GM12878 (cell line): ENCODE data around the gene CACNA2D3. TPM values are rescaled to one million over a fixed set of nuclear protein-coding genes. Genes with fewer than 3 reads are reported as not detected.

ENCODE experiments used
- ATAC-seq: fragments of 200-7000 bp; cut with Tn5 transposase; 3 replicates; pipeline ENCODE4 v1.9.1; 2020; ENCODE audit warnings: mild to moderate bottlenecking, moderate library complexity
- BruUV-seq: library from RNA; stranded (reverse); fragments of 400-500 nt; replicated peaks from 2 replicates; lab custom pipeline; 2021; lab: Mats Ljungman, UMichigan
- CTCF ChIA-PET: fragments of 300-600 bp; sonication (Branson Sonifier 250); formaldehyde crosslinking; extraction: SDS; loops from one replicate; lab custom pipeline; 2021; ENCODE audit warnings: inconsistent platforms; lab: Yijun Ruan, JAX
- POLR2A ChIA-PET: fragments of 350-600 bp; formaldehyde crosslinking; extraction: SDS; loops from one replicate; lab custom pipeline; 2021; ENCODE audit warnings: inconsistent platforms; lab: Charles Lee
- RAD21 ChIA-PET: fragments of 300-600 bp; sonication (Branson Sonifier 250); formaldehyde crosslinking; loops from one replicate; lab custom pipeline; 2023; ENCODE audit warnings: antibody characterized with exemption; ENCODE audit not compliant: unreplicated experiment; lab: Charles Lee
- SMC1A ChIA-PET: fragments of 300-600 bp; sonication (Branson Sonifier 250); formaldehyde crosslinking; loops from one replicate; lab custom pipeline; 2023; ENCODE audit not compliant: unreplicated experiment, uncharacterized antibody; lab: Charles Lee
- DNase-seq: peaks from one replicate; pipeline ENCODE4 v3.0.0-alpha.2; 2011; ENCODE audit warnings: low read depth, low spot score
- FAIRE-seq: peaks from 3 replicates; lab custom pipeline; 2011; peaks lifted over from hg19 to GRCh38; lab: Jason Lieb, UNC
- H2AFZ ChIP-seq: 2 replicates; pipeline ENCODE4 v1.6.0; 2011; ENCODE audit warnings: low read depth, low read length, control low read depth; ENCODE audit not compliant: control insufficient read depth
- H3K27ac ChIP-seq: 2 replicates; pipeline ENCODE4 v1.5.1; 2011; ENCODE audit warnings: control low read depth; ENCODE audit not compliant: control insufficient read depth, insufficient read depth
- H3K27me3 ChIP-seq, 2 experiments: replicated peaks in 1 of 2; 2 replicates each; pipeline versions ENCODE4 v1.6.0 to v1.6.1; 2011; ENCODE audit warnings: low read length in 1 of 2; ENCODE audit not compliant: control insufficient read depth in 2 of 2, insufficient read depth in 2 of 2
- H3K36me3 ChIP-seq, 2 experiments: 2 replicates each; pipeline ENCODE4 v1.5.1; 2011; ENCODE audit warnings: low read length in 1 of 2; ENCODE audit not compliant: control insufficient read depth in 2 of 2, insufficient read depth in 2 of 2
- H3K4me1 ChIP-seq: 2 replicates; pipeline ENCODE4 v1.6.1; 2011; ENCODE audit warnings: mild to moderate bottlenecking, low read length, moderate library complexity, mixed read lengths; ENCODE audit not compliant: control insufficient read depth, insufficient read depth
- H3K4me2 ChIP-seq: 2 replicates; pipeline ENCODE4 v1.6.0; 2011; ENCODE audit warnings: control low read depth; ENCODE audit not compliant: control insufficient read depth, insufficient read depth
- H3K4me3 ChIP-seq: fragments of 200-600 bp; sonication (generic); 2 replicates; pipeline ENCODE4 v1.5.1; 2016
- H3K79me2 ChIP-seq: 2 replicates; pipeline ENCODE4 v1.6.0; 2011; ENCODE audit warnings: low read length; ENCODE audit not compliant: control insufficient read depth, insufficient read depth
- H3K9ac ChIP-seq: 2 replicates; pipeline ENCODE4 v1.8.0; 2011; ENCODE audit warnings: low read length, control low read depth, mixed read lengths; ENCODE audit not compliant: control insufficient read depth, insufficient read depth
- H3K9me3 ChIP-seq: replicated peaks from 3 replicates; pipeline ENCODE4 v1.5.1; 2011; ENCODE audit warnings: mild to moderate bottlenecking, low read length; ENCODE audit not compliant: control insufficient read depth, insufficient read depth
- H4K20me1 ChIP-seq: 2 replicates; pipeline ENCODE4 v1.6.0; 2011; ENCODE audit not compliant: control insufficient read depth, insufficient read depth
- ELK1 ChIP-seq: IDR thresholded peaks from 2 replicates; pipeline ENCODE4 v1.6.1; 2012; ENCODE audit warnings: low read depth, low read length, improper control_type of control experiment
- EZH2 ChIP-seq: IDR thresholded peaks from 2 replicates; pipeline ENCODE4 v1.6.1; 2012; ENCODE audit warnings: low read depth, mild to moderate bottlenecking, control low read depth, inconsistent platforms, low read length, borderline replicate concordance; ENCODE audit not compliant: control insufficient read depth
- HCFC1 ChIP-seq: fragments of 150-350 bp; IDR thresholded peaks from 2 replicates; pipeline ENCODE4 v1.6.1; 2014; ENCODE audit warnings: low read length
- IRF5 ChIP-seq: fragments of 450-650 bp; IDR thresholded peaks from 2 replicates; pipeline ENCODE4 v1.6.1; 2017; ENCODE audit warnings: borderline replicate concordance
- NFIC ChIP-seq: IDR thresholded peaks from 2 replicates; pipeline ENCODE4 v1.6.1; 2012; ENCODE audit warnings: low read depth, mild to moderate bottlenecking, inconsistent platforms, low read length, moderate library complexity
- NR2C2 ChIP-seq: IDR thresholded peaks from 2 replicates; pipeline ENCODE4 v1.6.1; 2011; ENCODE audit warnings: borderline replicate concordance, low read depth; ENCODE audit not compliant: control insufficient read depth, insufficient read length
- POLR2AphosphoS2 ChIP-seq: IDR thresholded peaks from 2 replicates; pipeline ENCODE4 v1.6.1; 2011; ENCODE audit warnings: low read depth, mild to moderate bottlenecking, low read length, improper control_type of control experiment, moderate library complexity
- RAD21 ChIP-seq: IDR thresholded peaks from 2 replicates; pipeline ENCODE4 v1.6.1; 2011; ENCODE audit warnings: mild to moderate bottlenecking, low read depth, low read length, moderate library complexity; ENCODE audit not compliant: insufficient read depth
- RBBP5 ChIP-seq: fragments of 200-600 bp; sonication (generic); conservative IDR thresholded peaks from 2 replicates; pipeline ENCODE4 v1.6.1; 2016
- RELB ChIP-seq: fragments of 450-650 bp; IDR thresholded peaks from 2 replicates; pipeline ENCODE4 v1.6.1; 2017; ENCODE audit warnings: low read depth, mild to moderate bottlenecking, moderate library complexity
- SUZ12 ChIP-seq: fragments of 200-600 bp; sonication (generic); IDR thresholded peaks from one replicate; pipeline ENCODE4 v1.6.1; 2018; ENCODE audit warnings: antibody characterized with exemption, mild to moderate bottlenecking; ENCODE audit not compliant: unreplicated experiment
- TCF12 ChIP-seq: IDR thresholded peaks from 2 replicates; pipeline ENCODE4 v1.6.1; 2011; ENCODE audit warnings: low read depth, mild to moderate bottlenecking, low read length
- ZBTB33 ChIP-seq: fragments of 450-650 bp; IDR thresholded peaks from 2 replicates; pipeline ENCODE4 v1.6.1; 2017; ENCODE audit warnings: mild to moderate bottlenecking
- ZNF384 ChIP-seq: IDR thresholded peaks from 2 replicates; pipeline ENCODE4 v1.6.1; 2012; ENCODE audit warnings: low read depth, mild to moderate bottlenecking, low read length, improper control_type of control experiment, borderline replicate concordance
- WGBS: methylation state at CpG from one replicate; pipeline ENCODE4 v1.1.6; 2016; ENCODE audit warnings: low lambda C conversion rate; ENCODE audit not compliant: insufficient replicate concordance, insufficient coverage; ENCODE audit errors: missing lambda C conversion rate; 5-methylcytosine and 5-hydroxymethylcytosine counted together
- in situ Hi-C: fragments of 300-500 bp; cut with MboI; formaldehyde crosslinking; loops from 9 replicates; pipeline ENCODE4 v1.14.3; 2018; ENCODE audit warnings: mixed read lengths
- intact Hi-C: fragments of 100-400 bp; cut with micrococcal nuclease; formaldehyde crosslinking; loops from one replicate; pipeline ENCODE4 v1.14.2; 2022; ENCODE audit not compliant: unreplicated experiment
- polyA plus RNA-seq, 11 experiments: library from polyadenylated mRNA; depleted of rRNA in 4 of 11; unstranded in 6 of 11; stranded (reverse) in 5 of 11; fragments of >200 nt; fragmentation: Nextera tagmentation in 4 of 11; fragmentation: Illumina TruSeq in 1 of 11; extraction: Ambion mirVana in 4 of 11; extraction: Trizol in 1 of 11; gene quantifications; 1 replicate in 1 of 11; 2 replicates in 10 of 11; pipeline versions ENCODE4 v1.2.1 to v1.2.3, GENCODE V29; 2011 to 2016; ENCODE audit warnings: inconsistent platforms in 2 of 11, missing spikeins in 2 of 11, low read depth in 1 of 11
- total RNA-seq, 4 experiments: library from RNA; depleted of rRNA in 3 of 4; stranded (reverse); fragments of >200 nt in 3 of 4; fragmentation: Illumina TruSeq in 1 of 4; extraction: Trizol in 1 of 4; gene quantifications; 2 replicates each; pipeline versions ENCODE4 v1.2.1 to v1.2.3, GENCODE V29; 2013 to 2021

The CACNA2D3 gene
- total and polyA plus RNA-seq, 10 of the 15 experiments (the other 5 are each of a cell fraction or from before 2014, with no cell fraction given) = not detected

GRCh38 chr3:55090291-55090690, 967.9 kb downstream of the CACNA2D3 start (continued):
- TF ChIP-seq ZBTB33 (no peak), POLR2AphosphoS2 (no peak)

- Histone ChIP-seq H3K9me3 (no peaks in the 10 kb centered on the region), H3K4me2 (no peak overlapping the region), H3K36me3 (no peaks in the 10 kb centered on the region), H3K27me3 (no peaks in the 10 kb centered on the region), H3K79me2 (no peaks in the 10 kb centered on the region), H4K20me1 (no peaks in the 10 kb centered on the region), H2AFZ (no peak overlapping the region), H3K4me1 (no peaks in the 10 kb centered on the region), H3K9ac (no peak overlapping the region), H3K4me3 (no peak overlapping the region), H3K27ac (no peak overlapping the region)
- DNase-seq = no peak
- FAIRE-seq = no peak
- WGBS = 79% methylated on average over 5 of the region's 5 CpGs
- ChIA-PET SMC1A (no interaction called here), RAD21 (no interaction called here), POLR2A (no interaction called here), CTCF (no interaction called here)
- no TSS peak for BruUV-seq
- ATAC-seq = no peak
- no peak for TF ChIP-seq NR2C2
- TF ChIP-seq ZNF384 = no peak
- no peak for TF ChIP-seq HCFC1
- no peak for TF ChIP-seq NFIC
- TF ChIP-seq SUZ12 = no peak
- TF ChIP-seq RBBP5 = no peak
- TF ChIP-seq RAD21 = no peak
- no peak for TF ChIP-seq TCF12
- TF ChIP-seq EZH2 = no peak
- no peak for TF ChIP-seq IRF5
- TF ChIP-seq ELK1 = no peak
- no peak for TF ChIP-seq RELB
- in situ Hi-C loops (no loop called here), intact Hi-C loops (no loop called here)
Observed at GRCh38 chr3:55090746-55091145, 968.4 kb downstream of the CACNA2D3 start.
